RKO (cell line): ENCODE results near the gene CCDC30.

Experiments
- DNase-seq: peaks from one replicate; pipeline ENCODE4 v3.0.0-alpha.2; 2016; ENCODE audit warnings: low spot score

Gene CCDC30

DNA sequence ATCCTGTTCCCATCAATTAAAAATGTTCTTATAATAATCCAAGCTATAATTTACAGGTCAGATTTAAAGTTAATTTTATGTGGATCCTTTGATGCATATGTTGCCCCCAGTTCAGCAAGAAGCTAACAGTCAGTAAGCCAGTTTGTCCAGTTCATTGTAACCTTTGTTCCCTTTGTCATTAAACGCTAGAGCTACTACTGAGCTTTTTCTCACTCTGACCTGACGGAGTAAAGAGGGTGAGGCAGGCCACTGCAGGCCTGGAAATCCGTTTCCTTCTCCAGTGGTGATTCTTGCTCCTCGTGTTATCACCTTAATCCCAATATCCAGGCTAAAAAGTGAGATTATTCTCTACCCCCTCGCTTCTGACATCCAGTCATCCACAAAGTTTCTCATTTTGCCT, 229.4 kb downstream of the CCDC30 start:
- no peak for DNase-seq

DNA sequence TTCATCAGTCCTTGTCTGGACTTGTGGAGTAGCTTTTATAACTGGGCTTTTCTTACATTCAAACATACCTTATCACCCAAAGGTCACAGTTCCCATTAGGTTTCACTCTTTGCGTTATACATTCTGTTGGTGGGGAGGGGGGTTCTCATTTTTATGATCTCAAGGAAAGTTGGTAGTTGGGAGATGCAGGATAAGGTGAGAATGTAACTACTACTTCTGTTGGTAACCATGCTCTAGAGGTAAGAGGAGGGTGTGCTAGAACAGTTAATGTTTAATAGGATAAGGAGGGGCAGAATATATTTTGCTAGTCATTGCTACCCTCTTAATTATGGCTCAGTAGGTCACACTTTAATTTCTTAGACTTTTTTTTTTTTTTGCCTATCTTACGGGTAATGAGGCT, 229.8 kb downstream of the CCDC30 start:
- no peak for DNase-seq

DNA sequence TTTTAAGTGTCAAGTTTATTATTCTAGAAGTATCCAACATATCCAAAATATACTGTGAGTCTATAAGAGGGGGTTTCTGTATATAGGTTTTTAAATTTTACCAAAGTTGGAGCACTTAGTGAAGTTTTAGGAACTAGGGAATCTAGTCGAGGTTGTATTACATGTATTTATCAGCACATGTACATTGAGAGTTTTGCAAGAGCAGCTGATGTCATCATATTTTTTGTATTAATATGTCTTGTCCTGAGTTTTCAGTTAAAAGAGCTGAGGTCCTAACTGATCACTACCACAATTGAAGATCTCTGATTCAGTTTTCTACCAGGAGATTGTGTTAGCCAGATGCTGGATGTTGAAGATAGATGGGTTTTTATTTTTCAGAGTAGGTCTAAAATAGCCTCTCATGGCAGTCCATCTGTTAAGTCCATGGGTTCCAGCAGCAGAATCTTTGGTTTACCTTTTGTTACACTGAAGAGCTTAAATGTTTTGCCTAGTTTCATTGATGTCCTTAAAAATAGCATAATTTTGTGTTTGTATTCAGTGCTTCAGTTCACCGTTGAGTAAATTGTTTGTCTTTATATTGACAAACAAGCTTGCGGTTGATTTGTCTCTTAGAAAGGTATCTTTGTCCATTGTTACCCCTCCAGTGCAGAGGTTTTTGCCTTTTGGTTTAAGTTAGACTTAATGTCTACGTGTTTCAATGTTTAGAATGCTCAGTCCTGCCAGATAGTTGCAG, 235.2 kb downstream of the CCDC30 start:
- DNase-seq, result no peak

DNA sequence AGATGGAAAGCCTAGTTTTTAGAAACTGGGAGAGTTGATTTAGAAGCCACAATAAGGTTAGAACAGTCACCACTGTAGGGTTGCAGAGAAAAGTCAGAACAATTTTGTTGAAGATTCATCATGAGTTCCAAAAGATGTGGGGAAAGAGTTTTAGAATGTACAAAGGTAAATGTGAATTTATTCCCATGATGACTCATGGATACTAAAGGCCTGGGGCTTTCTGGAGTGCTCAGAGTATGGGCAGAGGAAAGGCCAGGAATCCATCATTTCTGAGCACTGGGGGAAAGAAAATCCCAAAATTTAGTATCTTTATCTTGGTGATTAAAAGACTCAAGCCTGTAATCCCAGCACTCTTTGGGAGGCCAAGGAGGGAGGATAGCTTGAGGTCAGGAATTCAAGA, 236.9 kb downstream of the CCDC30 start:
- DNase-seq, result no peak

DNA sequence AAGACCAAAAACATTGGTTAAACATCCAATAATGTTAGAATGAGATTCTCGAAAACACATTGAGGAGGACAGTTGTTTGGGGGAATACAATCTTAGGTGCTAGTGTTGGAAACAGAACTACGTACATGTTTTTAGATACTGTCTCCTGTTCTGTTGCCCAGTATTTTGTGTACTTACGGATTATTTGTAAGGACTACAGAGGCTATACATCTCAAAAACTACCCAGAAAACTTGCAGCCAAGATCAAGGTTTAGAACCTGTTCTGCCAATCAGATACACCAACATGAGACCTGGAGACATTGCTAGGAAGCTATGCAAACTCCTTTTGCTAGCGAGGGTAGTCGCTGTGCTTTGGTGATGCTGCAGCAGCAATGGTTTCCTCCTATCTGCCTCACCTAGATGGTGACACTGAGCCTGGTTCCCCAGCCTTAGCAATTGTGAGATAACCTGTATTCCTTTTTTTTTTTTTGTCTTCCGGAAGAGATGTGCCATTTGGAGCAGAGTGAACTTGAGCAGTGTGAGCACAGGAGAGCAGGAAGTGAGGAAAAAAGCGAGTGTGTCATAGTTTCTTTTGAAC, 240.9 kb downstream of the CCDC30 start:
- DNase-seq, result no peak
